ENCODE measurements around the gene DDX24. TPM values are rescaled to one million over a fixed set of nuclear protein-coding genes. Genes with fewer than 3 reads are reported as not detected.

The DDX24 gene
- total and polyA plus RNA-seq, 2 experiments from 2014 or later: 123 to 149 TPM

- no peak for DNase-seq
- Histone ChIP-seq H3K4me1 (ENCODE audit: insufficient read depth) (no peaks in the 10 kb centered on the region), H3K79me2 (ENCODE audit: insufficient read depth) (no peaks in the 10 kb centered on the region), H3K4me3 (no peak overlapping the region), H3F3A (ENCODE audit: insufficient read depth) (no peaks in the 10 kb centered on the region), H3K9me2 (ENCODE audit: insufficient read depth) (no peaks in the 10 kb centered on the region), H3K27me3 (replicated peaks; ENCODE audit: insufficient read depth) (peaks cover 16% of the 10 kb centered on the region), H3K9ac (no peak overlapping the region), H4K20me1 (ENCODE audit: insufficient read depth) (no peaks in the 10 kb centered on the region), H2AFZ (no peak overlapping the region), H3K9me3 (ENCODE audit: low read depth) (no peaks in the 10 kb centered on the region), H3K27ac (no peak overlapping the region), H3K36me3 (ENCODE audit: low read depth) (no peaks in the 10 kb centered on the region), H3K4me2 (ENCODE audit: unreplicated experiment) (no peak overlapping the region)
- no peak for TF ChIP-seq EZH2phosphoT487 (IDR thresholded peaks at IDR 0.05; ENCODE audit: insufficient read depth, low read depth)
- TF ChIP-seq EZH2 (IDR thresholded peaks at IDR 0.05; ENCODE audit: insufficient read depth, poor library complexity, severe bottlenecking): no peak
- in situ Hi-C loops (cut with MboI): loop anchor here (5.0 kb wide), 1 partner anchor 62 kb away; no protein-coding TSS in a partner anchor
- 53 to 65% methylated on average over 8 of the region's 8 CpGs for WGBS, 2 experiments (ENCODE audit: low coverage in 1 of 2, low lambda C conversion rate in 2 of 2, missing lambda C conversion rate in 2 of 2)
Measured at GRCh38 chr14:94004015-94004414, 77.0 kb downstream of the DDX24 start.

GRCh38 chr14:94003397-94003796 lies 77.6 kb downstream of the DDX24 start:
- H3K9me2 ChIP-seq (ENCODE audit: insufficient read depth): no peaks in the 10 kb centered on the region
- H3K36me3 ChIP-seq (ENCODE audit: low read depth): no peaks in the 10 kb centered on the region
- no peak overlapping the region for H3K4me2 ChIP-seq (ENCODE audit: unreplicated experiment)
- H4K20me1 ChIP-seq (ENCODE audit: insufficient read depth): no peaks in the 10 kb centered on the region
- no peak overlapping the region for H2AFZ ChIP-seq
- no peaks in the 10 kb centered on the region for H3K9me3 ChIP-seq (ENCODE audit: low read depth)
- H3K4me1 ChIP-seq (ENCODE audit: insufficient read depth): no peaks in the 10 kb centered on the region
- H3K79me2 ChIP-seq (ENCODE audit: insufficient read depth): no peaks in the 10 kb centered on the region
- in situ Hi-C loops (cut with MboI): loop anchor here (5.0 kb wide), 1 partner anchor 61 kb away; no protein-coding TSS in a partner anchor
- WGBS, 2 experiments (ENCODE audit: low coverage in 1 of 2, low lambda C conversion rate in 2 of 2, missing lambda C conversion rate in 2 of 2): 53 to 54% methylated on average over 4 of the region's 4 CpGs
- H3K27ac ChIP-seq: no peak overlapping the region
- peaks cover 14% of the 10 kb centered on the region; the same call in 1 of the 2 replicates for H3K27me3 ChIP-seq (replicated peaks; ENCODE audit: insufficient read depth)
- H3K4me3 ChIP-seq: no peak overlapping the region
- H3F3A ChIP-seq (ENCODE audit: insufficient read depth): no peaks in the 10 kb centered on the region
- DNase-seq: no peak
- TF ChIP-seq EZH2phosphoT487 (IDR thresholded peaks at IDR 0.05; ENCODE audit: insufficient read depth, low read depth): no peak
- no peak for TF ChIP-seq EZH2 (IDR thresholded peaks at IDR 0.05; ENCODE audit: insufficient read depth, poor library complexity, severe bottlenecking)
- H3K9ac ChIP-seq: no peak overlapping the region

DNA sequence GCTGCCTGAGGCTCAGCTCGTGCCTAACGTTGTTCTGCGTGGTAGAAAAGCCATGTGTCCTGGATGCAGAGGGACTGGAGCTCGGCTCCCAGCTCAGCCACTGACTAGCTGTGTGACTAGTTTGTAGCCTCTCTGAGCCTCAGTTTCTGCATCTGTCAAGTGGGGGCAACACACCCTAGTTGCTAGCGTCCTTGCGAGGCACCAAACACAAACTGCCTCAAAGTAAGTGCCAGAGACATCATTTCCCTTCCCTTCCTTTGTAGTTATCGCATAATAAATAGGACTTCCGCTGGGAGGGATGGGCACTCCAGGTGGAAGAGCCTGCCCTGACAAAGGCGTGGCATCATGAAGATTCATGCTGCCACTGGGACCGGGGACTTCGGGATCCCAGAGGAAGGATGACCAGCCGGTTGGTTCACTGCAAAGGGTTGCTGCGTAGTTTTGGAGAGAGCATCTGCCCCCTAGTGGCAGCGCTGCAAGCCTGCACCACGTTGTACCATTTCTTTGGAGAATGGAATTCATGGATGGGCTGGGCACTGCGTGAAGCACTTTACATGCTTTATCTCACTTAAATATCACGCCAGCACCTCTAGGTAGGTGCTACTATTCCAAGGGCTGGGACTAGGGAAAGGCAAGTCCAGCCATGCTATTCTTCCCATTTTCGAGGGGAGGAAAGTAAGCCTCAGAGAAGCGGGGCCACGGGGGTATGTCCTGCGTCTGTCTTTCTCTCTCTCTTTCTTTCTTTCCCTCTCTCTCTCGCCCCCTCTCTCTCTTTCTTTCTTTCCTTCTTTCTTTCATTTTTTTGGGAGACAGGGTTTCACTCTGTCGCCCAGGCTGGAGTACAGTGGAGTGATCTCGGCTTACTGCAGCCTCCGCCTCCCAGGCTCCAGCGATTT lies 79.3 kb downstream of the DDX24 start:
- Histone ChIP-seq H3K4me3 (no peak overlapping the region), H3K4me2 (ENCODE audit: unreplicated experiment) (peak overlapping the region; percentile 8), H3K9me3 (ENCODE audit: low read depth) (no peaks in the 10 kb centered on the region), H3K79me2 (ENCODE audit: insufficient read depth) (no peaks in the 10 kb centered on the region), H3K9me2 (ENCODE audit: insufficient read depth) (no peaks in the 10 kb centered on the region), H3K36me3 (ENCODE audit: low read depth) (no peaks in the 10 kb centered on the region), H2AFZ (0 out of 2 replicates have a peak overlapping the region, but pooled peaks have one; percentile 58), H3K27me3 (replicated peaks; ENCODE audit: insufficient read depth) (peaks cover 14% of the 10 kb centered on the region; the same call in 1 of the 2 replicates), H3K9ac (no peak overlapping the region), H3K27ac (no peak overlapping the region), H4K20me1 (ENCODE audit: insufficient read depth) (no peaks in the 10 kb centered on the region), H3F3A (ENCODE audit: insufficient read depth) (no peaks in the 10 kb centered on the region), H3K4me1 (ENCODE audit: insufficient read depth) (no peaks in the 10 kb centered on the region)
- in situ Hi-C loops (cut with MboI): loop anchor here (5.0 kb wide), 1 partner anchor 59 kb away; no protein-coding TSS in a partner anchor
- DNase-seq: peak; percentile 84
- TF ChIP-seq EZH2phosphoT487 (IDR thresholded peaks at IDR 0.05; ENCODE audit: insufficient read depth, low read depth) (no peak), EZH2 (IDR thresholded peaks at IDR 0.05; ENCODE audit: insufficient read depth, poor library complexity, severe bottlenecking) (no peak)
- 27 to 31% methylated on average over 26 of the region's 26 CpGs for WGBS, 2 experiments (ENCODE audit: low coverage in 1 of 2, low lambda C conversion rate in 2 of 2, missing lambda C conversion rate in 2 of 2)

DNA sequence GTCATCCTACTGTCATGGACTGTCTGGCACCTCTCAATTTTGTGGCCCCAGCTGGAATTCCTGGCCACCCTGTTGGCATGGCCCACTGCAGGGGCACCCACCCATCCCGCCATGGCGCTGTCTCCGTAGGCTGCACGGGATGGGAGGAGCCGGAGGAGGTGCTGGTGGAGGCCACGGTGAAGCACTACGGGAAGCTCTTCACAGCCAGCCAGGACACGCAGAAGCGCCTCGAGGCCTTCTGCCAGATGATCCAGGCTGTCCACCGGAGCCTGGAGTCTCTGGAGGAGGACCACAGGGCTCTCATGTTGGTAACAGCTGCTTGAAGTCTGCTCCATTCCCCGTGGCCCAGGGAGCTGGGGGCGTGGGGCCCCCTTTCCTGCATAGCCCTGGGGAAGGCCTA lies 80.0 kb downstream of the DDX24 start:
- H3K27me3 ChIP-seq (replicated peaks; ENCODE audit: insufficient read depth): peaks cover 14% of the 10 kb centered on the region; the same call in 1 of the 2 replicates
- H3K4me3 ChIP-seq: no peak overlapping the region
- H3K4me1 ChIP-seq (ENCODE audit: insufficient read depth): no peaks in the 10 kb centered on the region
- 27 to 32% methylated on average over 13 of the region's 13 CpGs for WGBS, 2 experiments (ENCODE audit: low coverage in 1 of 2, low lambda C conversion rate in 2 of 2, missing lambda C conversion rate in 2 of 2)
- H3K36me3 ChIP-seq (ENCODE audit: low read depth): no peaks in the 10 kb centered on the region
- no peak overlapping the region for H3K27ac ChIP-seq
- 0 out of 2 replicates have a peak, but pooled peaks cover under 1% of the 10 kb centered on the region for H3F3A ChIP-seq (ENCODE audit: insufficient read depth)
- no peaks in the 10 kb centered on the region for H4K20me1 ChIP-seq (ENCODE audit: insufficient read depth)
- no peak overlapping the region for H3K9ac ChIP-seq
- H3K9me2 ChIP-seq (ENCODE audit: insufficient read depth): no peaks in the 10 kb centered on the region
- in situ Hi-C loops (cut with MboI): loop anchor here (5.0 kb wide), 1 partner anchor 59 kb away; no protein-coding TSS in a partner anchor
- no peak overlapping the region for H2AFZ ChIP-seq
- H3K79me2 ChIP-seq (ENCODE audit: insufficient read depth): no peaks in the 10 kb centered on the region
- H3K9me3 ChIP-seq (ENCODE audit: low read depth): no peaks in the 10 kb centered on the region
- TF ChIP-seq EZH2phosphoT487 (IDR thresholded peaks at IDR 0.05; ENCODE audit: insufficient read depth, low read depth) (no peak), EZH2 (IDR thresholded peaks at IDR 0.05; ENCODE audit: insufficient read depth, poor library complexity, severe bottlenecking) (no peak)
- H3K4me2 ChIP-seq (ENCODE audit: unreplicated experiment): no peak overlapping the region
- peak; percentile 22 for DNase-seq
